ENCODE data around the gene JPH4.

DNA sequence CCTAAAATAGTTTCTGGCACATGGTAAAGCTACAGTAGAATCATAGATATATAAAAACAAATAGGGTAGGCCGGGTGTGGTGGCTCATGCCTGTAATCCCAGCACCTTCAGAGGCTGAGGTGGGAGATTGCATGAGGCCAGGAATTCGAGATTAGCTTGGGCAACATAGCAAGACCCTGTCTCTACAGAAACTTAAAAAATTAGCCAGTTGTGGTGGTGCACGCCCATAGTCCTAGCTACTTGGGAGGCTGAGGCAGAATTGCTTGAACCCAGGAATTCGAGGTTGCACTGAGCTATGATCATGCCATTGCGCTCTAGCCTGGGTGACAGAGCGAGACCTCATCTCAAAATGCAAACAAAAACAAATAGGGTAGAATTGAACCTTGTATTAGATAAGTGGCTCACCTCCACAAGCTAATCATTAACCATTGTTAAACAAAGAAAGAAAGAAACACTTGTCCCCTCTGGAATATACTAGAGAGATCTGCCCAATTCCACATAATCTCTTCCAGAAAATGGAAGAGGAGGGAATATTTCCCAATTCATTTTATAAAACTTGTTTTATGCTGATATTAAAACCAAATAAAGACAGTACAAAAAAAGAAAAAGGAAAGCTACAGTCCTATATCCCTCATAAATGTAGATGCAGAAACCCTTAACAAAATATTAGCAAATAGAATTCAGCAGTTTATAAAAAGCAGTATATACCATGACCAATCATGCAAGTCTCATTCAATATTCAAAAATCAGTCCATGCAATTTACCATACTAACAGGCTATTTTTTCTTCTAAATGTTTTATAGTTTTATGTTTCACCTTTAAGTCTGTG is 34.9 kb upstream of the JPH4 start:
- TF ChIP-seq, protein P1, sequence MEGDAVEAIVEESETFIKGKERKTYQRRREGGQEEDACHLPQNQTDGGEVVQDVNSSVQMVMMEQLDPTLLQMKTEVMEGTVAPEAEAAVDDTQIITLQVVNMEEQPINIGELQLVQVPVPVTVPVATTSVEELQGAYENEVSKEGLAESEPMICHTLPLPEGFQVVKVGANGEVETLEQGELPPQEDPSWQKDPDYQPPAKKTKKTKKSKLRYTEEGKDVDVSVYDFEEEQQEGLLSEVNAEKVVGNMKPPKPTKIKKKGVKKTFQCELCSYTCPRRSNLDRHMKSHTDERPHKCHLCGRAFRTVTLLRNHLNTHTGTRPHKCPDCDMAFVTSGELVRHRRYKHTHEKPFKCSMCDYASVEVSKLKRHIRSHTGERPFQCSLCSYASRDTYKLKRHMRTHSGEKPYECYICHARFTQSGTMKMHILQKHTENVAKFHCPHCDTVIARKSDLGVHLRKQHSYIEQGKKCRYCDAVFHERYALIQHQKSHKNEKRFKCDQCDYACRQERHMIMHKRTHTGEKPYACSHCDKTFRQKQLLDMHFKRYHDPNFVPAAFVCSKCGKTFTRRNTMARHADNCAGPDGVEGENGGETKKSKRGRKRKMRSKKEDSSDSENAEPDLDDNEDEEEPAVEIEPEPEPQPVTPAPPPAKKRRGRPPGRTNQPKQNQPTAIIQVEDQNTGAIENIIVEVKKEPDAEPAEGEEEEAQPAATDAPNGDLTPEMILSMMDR (IDR thresholded peaks at IDR 0.05), result no peak
- no peak for TF ChIP-seq POLR2A (IDR thresholded peaks at IDR 0.05)

All from stomach (tissue), 4 donors.